ENCODE measurements around the gene MAP3K15. TPM values are rescaled to one million over a fixed set of nuclear protein-coding genes. Genes with fewer than 3 reads are reported as not detected.

MAP3K15 gene
- total RNA-seq, 1 experiment from 2014 or later = not detected

DNA sequence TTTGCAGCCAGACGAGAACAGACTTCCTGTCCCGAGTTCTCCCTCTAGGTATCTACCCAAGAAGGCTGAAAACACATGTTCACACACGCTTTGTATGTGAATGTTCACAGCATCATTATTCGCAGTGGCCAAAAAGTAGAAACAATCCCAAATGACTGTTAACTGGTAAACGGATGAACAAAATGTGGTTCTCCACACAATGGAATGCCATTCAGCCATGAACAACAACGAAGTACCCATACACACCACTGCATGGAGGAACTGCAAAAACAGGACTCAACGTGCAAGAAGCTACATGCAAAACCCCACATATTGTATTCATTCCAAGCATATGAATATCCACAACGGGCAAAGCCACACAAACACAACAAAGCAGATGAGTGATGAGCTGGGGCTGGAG, 126.6 kb downstream of the MAP3K15 start:
- Histone ChIP-seq H3K79me2 (ENCODE audit: low read length) (no peaks in the 10 kb centered on the region), H4K20me1 (ENCODE audit: insufficient read depth, low read depth, low read length) (no peaks in the 10 kb centered on the region), H3K36me3 (ENCODE audit: insufficient read depth, low read length) (no peaks in the 10 kb centered on the region), H3K4me2 (ENCODE audit: low read depth, low read length, poor library complexity, severe bottlenecking) (no peak overlapping the region), H3K9me3 (ENCODE audit: low read length) (no peaks in the 10 kb centered on the region), H3K27me3 (ENCODE audit: low read length) (no peaks in the 10 kb centered on the region), H3K4me3 (ENCODE audit: low read length) (no peak overlapping the region), H3K9me2 (replicated peaks; ENCODE audit: insufficient read depth, low read length) (no peaks in the 10 kb centered on the region), H3K4me1 (ENCODE audit: low read length) (no peaks in the 10 kb centered on the region), H3K9ac (ENCODE audit: low read length) (no peak overlapping the region), H2AFZ (ENCODE audit: low read length) (no peak overlapping the region), H3K27ac (ENCODE audit: low read length) (no peak overlapping the region)
- DNase-seq = no peak

DNA sequence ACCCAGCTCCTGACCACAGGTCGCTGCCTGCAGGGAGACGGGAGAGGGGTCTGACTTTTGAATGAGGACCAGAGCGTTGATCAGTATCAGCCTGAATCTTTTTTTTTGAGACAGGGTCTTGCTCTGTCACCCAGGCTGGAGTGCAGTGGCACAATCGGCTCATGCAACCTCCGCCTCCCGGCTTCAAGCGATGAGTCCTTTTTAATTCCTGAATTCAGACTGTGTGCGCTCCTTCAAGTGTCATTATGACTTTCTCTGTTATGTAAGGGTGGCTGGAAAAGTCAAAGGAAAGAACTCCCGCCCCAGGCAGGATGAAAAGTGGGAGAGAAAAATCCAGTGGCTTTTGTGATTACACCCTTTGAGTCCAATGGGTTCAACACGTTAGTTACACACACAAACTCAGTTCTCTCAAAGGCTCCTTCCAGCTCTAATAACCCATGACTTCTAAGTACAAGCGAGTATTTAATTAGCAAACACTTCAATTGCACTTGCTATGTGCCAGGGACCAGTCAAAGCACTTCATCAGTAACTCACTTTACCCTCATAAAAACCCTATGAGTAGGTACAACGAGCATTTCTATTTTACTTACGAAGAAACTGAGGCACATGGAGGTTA, 127.1 kb downstream of the MAP3K15 start:
- H2AFZ ChIP-seq (ENCODE audit: low read length) = no peak overlapping the region
- no peak overlapping the region for H3K4me2 ChIP-seq (ENCODE audit: low read depth, low read length, poor library complexity, severe bottlenecking)
- H3K4me1 ChIP-seq (ENCODE audit: low read length) = no peaks in the 10 kb centered on the region
- no peaks in the 10 kb centered on the region for H3K36me3 ChIP-seq (ENCODE audit: insufficient read depth, low read length)
- no peaks in the 10 kb centered on the region for H3K27me3 ChIP-seq (ENCODE audit: low read length)
- no peaks in the 10 kb centered on the region for H3K79me2 ChIP-seq (ENCODE audit: low read length)
- no peak overlapping the region for H3K4me3 ChIP-seq (ENCODE audit: low read length)
- H3K9me2 ChIP-seq (replicated peaks; ENCODE audit: insufficient read depth, low read length) = no peaks in the 10 kb centered on the region
- no peak for DNase-seq
- H3K9me3 ChIP-seq (ENCODE audit: low read length) = no peaks in the 10 kb centered on the region
- no peak overlapping the region for H3K9ac ChIP-seq (ENCODE audit: low read length)
- no peaks in the 10 kb centered on the region for H4K20me1 ChIP-seq (ENCODE audit: insufficient read depth, low read depth, low read length)
- no peak overlapping the region for H3K27ac ChIP-seq (ENCODE audit: low read length)

- Histone ChIP-seq H3K27ac (ENCODE audit: low read length) (no peak overlapping the region), H3K4me2 (ENCODE audit: low read depth, low read length, poor library complexity, severe bottlenecking) (no peak overlapping the region), H3K27me3 (ENCODE audit: low read length) (no peaks in the 10 kb centered on the region), H3K9me2 (replicated peaks; ENCODE audit: insufficient read depth, low read length) (no peaks in the 10 kb centered on the region), H3K4me3 (ENCODE audit: low read length) (no peak overlapping the region), H3K9ac (ENCODE audit: low read length) (no peak overlapping the region), H3K36me3 (ENCODE audit: insufficient read depth, low read length) (no peaks in the 10 kb centered on the region), H3K79me2 (ENCODE audit: low read length) (no peaks in the 10 kb centered on the region), H4K20me1 (ENCODE audit: insufficient read depth, low read depth, low read length) (no peaks in the 10 kb centered on the region), H3K4me1 (ENCODE audit: low read length) (no peaks in the 10 kb centered on the region), H2AFZ (ENCODE audit: low read length) (no peak overlapping the region), H3K9me3 (ENCODE audit: low read length) (no peaks in the 10 kb centered on the region)
- DNase-seq = no peak
Measured at GRCh38 chrX:19386679-19387078, 128.6 kb downstream of the MAP3K15 start.

DNA sequence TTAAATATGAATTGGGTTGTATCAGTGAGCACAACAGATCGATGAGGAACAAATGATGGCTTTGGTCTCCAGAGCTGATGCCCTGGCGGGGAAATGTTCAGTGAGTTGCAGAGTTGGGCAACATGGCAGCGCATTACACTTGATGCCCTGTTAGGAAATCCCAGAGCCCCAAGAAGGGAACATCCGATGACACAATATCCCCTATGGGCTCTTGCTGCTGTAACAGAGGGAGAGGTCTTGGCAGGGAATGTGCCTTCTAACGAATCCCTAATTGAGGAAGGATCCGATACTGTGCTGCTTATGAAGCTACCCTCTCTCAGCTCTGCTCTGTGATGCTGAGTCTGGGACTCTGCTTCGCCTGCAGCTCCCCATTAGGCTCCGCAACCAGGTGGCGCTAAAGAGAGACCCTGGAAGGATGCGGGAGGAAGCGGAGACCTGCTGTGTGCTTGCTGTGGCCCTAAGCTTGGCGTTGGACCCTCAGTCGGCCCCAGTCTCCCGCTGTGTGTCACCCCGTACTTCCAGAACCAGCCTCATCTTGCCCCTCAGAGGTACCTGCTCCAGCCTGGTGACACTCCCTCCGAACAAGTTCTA, 132.7 kb downstream of the MAP3K15 start:
- H3K79me2 ChIP-seq (ENCODE audit: low read length) = no peaks in the 10 kb centered on the region
- no peaks in the 10 kb centered on the region for H4K20me1 ChIP-seq (ENCODE audit: insufficient read depth, low read depth, low read length)
- no peaks in the 10 kb centered on the region for H3K9me3 ChIP-seq (ENCODE audit: low read length)
- no peak overlapping the region for H3K27ac ChIP-seq (ENCODE audit: low read length)
- DNase-seq = peak; percentile 86
- H3K4me2 ChIP-seq (ENCODE audit: low read depth, low read length, poor library complexity, severe bottlenecking) = no peak overlapping the region
- H3K27me3 ChIP-seq (ENCODE audit: low read length) = no peaks in the 10 kb centered on the region
- H3K9me2 ChIP-seq (replicated peaks; ENCODE audit: insufficient read depth, low read length) = no peaks in the 10 kb centered on the region
- no peak overlapping the region for H2AFZ ChIP-seq (ENCODE audit: low read length)
- no peak overlapping the region for H3K9ac ChIP-seq (ENCODE audit: low read length)
- H3K4me3 ChIP-seq (ENCODE audit: low read length) = no peak overlapping the region
- H3K4me1 ChIP-seq (ENCODE audit: low read length) = no peaks in the 10 kb centered on the region
- no peaks in the 10 kb centered on the region for H3K36me3 ChIP-seq (ENCODE audit: insufficient read depth, low read length)

- no peak overlapping the region for H3K27ac ChIP-seq (ENCODE audit: low read length)
- H3K4me2 ChIP-seq (ENCODE audit: low read depth, low read length, poor library complexity, severe bottlenecking) = no peak overlapping the region
- DNase-seq = no peak
- H4K20me1 ChIP-seq (ENCODE audit: insufficient read depth, low read depth, low read length) = no peaks in the 10 kb centered on the region
- H3K9me2 ChIP-seq (replicated peaks; ENCODE audit: insufficient read depth, low read length) = no peaks in the 10 kb centered on the region
- H3K4me1 ChIP-seq (ENCODE audit: low read length) = no peaks in the 10 kb centered on the region
- H3K79me2 ChIP-seq (ENCODE audit: low read length) = no peaks in the 10 kb centered on the region
- no peak overlapping the region for H2AFZ ChIP-seq (ENCODE audit: low read length)
- no peaks in the 10 kb centered on the region for H3K36me3 ChIP-seq (ENCODE audit: insufficient read depth, low read length)
- H3K27me3 ChIP-seq (ENCODE audit: low read length) = no peaks in the 10 kb centered on the region
- H3K9me3 ChIP-seq (ENCODE audit: low read length) = no peaks in the 10 kb centered on the region
- no peak overlapping the region for H3K9ac ChIP-seq (ENCODE audit: low read length)
- H3K4me3 ChIP-seq (ENCODE audit: low read length) = no peak overlapping the region
Measured at GRCh38 chrX:19381326-19381725, 134.0 kb downstream of the MAP3K15 start.

DNA sequence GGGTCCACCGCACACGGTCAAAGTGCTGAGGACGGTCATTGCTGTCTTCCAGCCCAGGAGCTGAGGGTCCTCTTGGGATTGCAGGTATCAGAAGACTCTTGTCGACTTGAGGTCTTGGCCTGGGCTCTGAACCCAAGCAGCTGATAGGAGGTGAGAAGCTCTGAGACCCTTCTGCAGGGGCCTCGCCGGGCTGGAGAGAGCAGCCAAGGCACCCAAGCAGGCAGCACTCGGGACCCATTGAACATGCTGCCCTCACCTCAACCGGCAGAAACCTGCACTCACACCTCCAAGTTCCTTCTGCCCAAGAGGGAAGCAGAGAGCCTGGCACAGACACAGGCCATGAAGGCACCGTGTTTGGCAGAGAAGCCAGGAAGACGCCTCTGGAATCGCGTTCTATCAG, 137.5 kb downstream of the MAP3K15 start:
- H4K20me1 ChIP-seq (ENCODE audit: insufficient read depth, low read depth, low read length) = no peaks in the 10 kb centered on the region
- H3K4me2 ChIP-seq (ENCODE audit: low read depth, low read length, poor library complexity, severe bottlenecking) = no peak overlapping the region
- H3K9me2 ChIP-seq (replicated peaks; ENCODE audit: insufficient read depth, low read length) = no peaks in the 10 kb centered on the region
- no peaks in the 10 kb centered on the region for H3K79me2 ChIP-seq (ENCODE audit: low read length)
- H2AFZ ChIP-seq (ENCODE audit: low read length) = no peak overlapping the region
- DNase-seq = no peak
- H3K4me3 ChIP-seq (ENCODE audit: low read length) = no peak overlapping the region
- no peaks in the 10 kb centered on the region for H3K36me3 ChIP-seq (ENCODE audit: insufficient read depth, low read length)
- no peaks in the 10 kb centered on the region for H3K27me3 ChIP-seq (ENCODE audit: low read length)
- H3K9me3 ChIP-seq (ENCODE audit: low read length) = no peaks in the 10 kb centered on the region
- H3K4me1 ChIP-seq (ENCODE audit: low read length) = peaks cover under 1% of the 10 kb centered on the region; the same call in 1 of the 2 replicates
- H3K27ac ChIP-seq (ENCODE audit: low read length) = no peak overlapping the region
- no peak overlapping the region for H3K9ac ChIP-seq (ENCODE audit: low read length)

GRCh38 chrX:19375546-19375945, 139.8 kb downstream of the MAP3K15 start:
- no peak overlapping the region for H2AFZ ChIP-seq (ENCODE audit: low read length)
- no peak overlapping the region for H3K9ac ChIP-seq (ENCODE audit: low read length)
- no peak overlapping the region for H3K4me3 ChIP-seq (ENCODE audit: low read length)
- no peaks in the 10 kb centered on the region for H3K27me3 ChIP-seq (ENCODE audit: low read length)
- no peak overlapping the region for H3K4me2 ChIP-seq (ENCODE audit: low read depth, low read length, poor library complexity, severe bottlenecking)
- H4K20me1 ChIP-seq (ENCODE audit: insufficient read depth, low read depth, low read length) = no peaks in the 10 kb centered on the region
- H3K27ac ChIP-seq (ENCODE audit: low read length) = no peak overlapping the region
- no peak for DNase-seq
- no peaks in the 10 kb centered on the region for H3K79me2 ChIP-seq (ENCODE audit: low read length)
- H3K9me2 ChIP-seq (replicated peaks; ENCODE audit: insufficient read depth, low read length) = no peaks in the 10 kb centered on the region
- H3K4me1 ChIP-seq (ENCODE audit: low read length) = peaks cover 6% of the 10 kb centered on the region
- no peaks in the 10 kb centered on the region for H3K36me3 ChIP-seq (ENCODE audit: insufficient read depth, low read length)
- no peaks in the 10 kb centered on the region for H3K9me3 ChIP-seq (ENCODE audit: low read length)

DNA sequence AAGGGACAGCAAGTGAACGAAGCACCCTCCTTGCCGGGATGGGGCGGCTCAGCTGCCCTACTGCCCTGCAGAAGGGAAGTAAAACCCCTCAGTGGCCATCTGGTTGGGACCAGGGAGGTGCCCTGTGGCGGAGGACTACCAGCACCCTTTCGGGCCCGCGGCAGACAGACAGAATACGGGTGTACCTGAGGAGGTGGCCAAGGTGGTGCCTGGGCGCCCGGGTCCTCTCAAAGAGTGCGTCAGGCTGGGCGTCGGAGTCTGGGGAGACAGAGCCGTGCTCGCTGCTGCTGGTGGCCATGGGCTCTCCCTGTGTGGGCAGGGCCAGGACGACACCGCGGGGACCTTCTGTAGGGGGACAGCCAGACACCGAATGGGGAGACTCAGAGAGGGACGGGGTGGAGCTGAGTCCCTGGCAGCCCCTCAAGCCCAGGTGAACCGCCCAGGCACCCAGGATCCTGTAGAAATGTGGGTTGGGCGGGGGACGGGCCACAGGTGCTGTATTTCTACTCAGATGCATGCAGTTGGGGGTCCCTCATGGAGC, 141.9 kb downstream of the MAP3K15 start:
- no peak overlapping the region for H3K4me3 ChIP-seq (ENCODE audit: low read length)
- no peak overlapping the region for H3K27ac ChIP-seq (ENCODE audit: low read length)
- H3K79me2 ChIP-seq (ENCODE audit: low read length) = no peaks in the 10 kb centered on the region
- H2AFZ ChIP-seq (ENCODE audit: low read length) = no peak overlapping the region
- H3K9ac ChIP-seq (ENCODE audit: low read length) = no peak overlapping the region
- H3K9me3 ChIP-seq (ENCODE audit: low read length) = no peaks in the 10 kb centered on the region
- H3K9me2 ChIP-seq (replicated peaks; ENCODE audit: insufficient read depth, low read length) = no peaks in the 10 kb centered on the region
- no peaks in the 10 kb centered on the region for H4K20me1 ChIP-seq (ENCODE audit: insufficient read depth, low read depth, low read length)
- H3K4me1 ChIP-seq (ENCODE audit: low read length) = peaks cover 6% of the 10 kb centered on the region
- no peaks in the 10 kb centered on the region for H3K27me3 ChIP-seq (ENCODE audit: low read length)
- H3K4me2 ChIP-seq (ENCODE audit: low read depth, low read length, poor library complexity, severe bottlenecking) = no peak overlapping the region
- no peaks in the 10 kb centered on the region for H3K36me3 ChIP-seq (ENCODE audit: insufficient read depth, low read length)
- no peak for DNase-seq

Data from Karpas-422 (cell line).